HepG2 (cell line): ENCODE results near the gene FAM118A. TPM values are rescaled to one million over a fixed set of nuclear protein-coding genes. Genes with fewer than 3 reads are reported as not detected.

ENCODE experiments used
- AGO1 ChIP-seq: fragments of 200-400 bp; formaldehyde crosslinking; IDR thresholded peaks from 2 replicates; pipeline ENCODE4 v1.6.1; 2017; ENCODE audit warnings: mild to moderate bottlenecking, low read depth, low read length, moderate library complexity; ENCODE audit not compliant: poor library complexity, severe bottlenecking
- PRMT3 ChIP-seq: sonication (generic); formaldehyde crosslinking; IDR thresholded peaks from 2 replicates; pipeline ENCODE4 v1.8.1; 2022; ENCODE audit warnings: low read depth, mild to moderate bottlenecking, moderate library complexity, missing genetic modification reagents, borderline replicate concordance
- RARA ChIP-seq: IDR thresholded peaks from 2 replicates; pipeline ENCODE4 v1.6.1; 2016; ENCODE audit warnings: missing genetic modification reagents, missing compliant biosample characterization
- RELA ChIP-seq: sonication (generic); formaldehyde crosslinking; IDR thresholded peaks from 2 replicates; pipeline ENCODE4 v1.4.0; 2020; ENCODE audit warnings: missing genetic modification reagents
- SALL1 ChIP-seq: sonication (generic); formaldehyde crosslinking; IDR thresholded peaks from 2 replicates; pipeline ENCODE4 v1.8.0; 2022; ENCODE audit warnings: mild to moderate bottlenecking, missing genetic modification reagents
- SMARCE1 ChIP-seq: fragments of 450-650 bp; IDR thresholded peaks from 2 replicates; pipeline ENCODE4 v1.6.1; 2017; ENCODE audit warnings: borderline replicate concordance
- SMYD3 ChIP-seq: sonication (generic); formaldehyde crosslinking; IDR thresholded peaks from 2 replicates; pipeline ENCODE4 v1.8.1; 2023; ENCODE audit warnings: mild to moderate bottlenecking, missing genetic modification reagents
- TCF12 ChIP-seq, 2 experiments: fragments of 450-650 bp in 1 of 2; sonication (generic) in 1 of 2; formaldehyde crosslinking in 1 of 2; IDR thresholded peaks; 2 replicates each; pipeline versions ENCODE4 v1.6.1 to v1.8.0; 2017 to 2022; ENCODE audit warnings: antibody characterized with exemption in 1 of 2, mild to moderate bottlenecking in 1 of 2, missing genetic modification reagents in 1 of 2, moderate library complexity in 1 of 2
- U2AF2 ChIP-seq: fragments of 200-400 bp; formaldehyde crosslinking; IDR thresholded peaks from 2 replicates; pipeline ENCODE4 v1.6.1; 2017; ENCODE audit warnings: low read depth, mild to moderate bottlenecking, low read length
- ZBTB7A ChIP-seq: sonication (generic); formaldehyde crosslinking; IDR thresholded peaks from 2 replicates; pipeline ENCODE4 v1.8.0; 2022; ENCODE audit warnings: mild to moderate bottlenecking, missing genetic modification reagents
- ZFP36L2 ChIP-seq: sonication (generic); formaldehyde crosslinking; IDR thresholded peaks from 2 replicates; pipeline ENCODE4 v1.4.0; 2020; ENCODE audit warnings: missing genetic modification reagents
- ZFP82 ChIP-seq: sonication (generic); formaldehyde crosslinking; IDR thresholded peaks from 2 replicates; pipeline ENCODE4 v1.5.1; 2020; ENCODE audit warnings: mild to moderate bottlenecking, missing genetic modification reagents, borderline replicate concordance
- ZMAT3 ChIP-seq: sonication (generic); formaldehyde crosslinking; conservative IDR thresholded peaks from 2 replicates; pipeline ENCODE4 v1.7.0; 2021; ENCODE audit warnings: missing genetic modification reagents
- ZNF12 ChIP-seq: sonication (generic); formaldehyde crosslinking; IDR thresholded peaks from 2 replicates; pipeline ENCODE4 v1.5.0; 2020; ENCODE audit warnings: missing genetic modification reagents
- ZNF292 ChIP-seq: sonication (generic); formaldehyde crosslinking; IDR thresholded peaks from 2 replicates; pipeline ENCODE4 v1.8.1; 2022; ENCODE audit warnings: mild to moderate bottlenecking, low read depth, missing genetic modification reagents, borderline replicate concordance
- ZNF616 ChIP-seq: sonication (generic); formaldehyde crosslinking; IDR thresholded peaks from 2 replicates; pipeline ENCODE4 v1.5.0; 2020; ENCODE audit warnings: low read depth, mild to moderate bottlenecking, missing genetic modification reagents
- ZNF788 ChIP-seq: sonication (generic); formaldehyde crosslinking; IDR thresholded peaks from 2 replicates; pipeline ENCODE4 v1.5.0; 2020; ENCODE audit warnings: mild to moderate bottlenecking, missing genetic modification reagents, borderline replicate concordance
- polyA plus RNA-seq, 8 experiments: library from polyadenylated mRNA; depleted of rRNA in 3 of 8; stranded (reverse) in 7 of 8; unstranded in 1 of 8; fragments of >200 nt; fragmentation: Illumina TruSeq in 4 of 8; extraction: Trizol in 4 of 8; gene quantifications; 2 replicates each; pipeline versions ENCODE4 v1.2.1 to v1.2.3, GENCODE V29; 2011 to 2016; ENCODE audit warnings: low read depth in 4 of 8, missing spikeins in 1 of 8, mixed read lengths in 1 of 8; ENCODE audit not compliant: insufficient read depth in 1 of 8
- total RNA-seq, 5 experiments: library from RNA; depleted of rRNA; stranded (reverse); fragments of >200 nt; fragmentation: Illumina TruSeq; extraction: Trizol; gene quantifications; 2 replicates each; pipeline ENCODE4 v1.2.3, GENCODE V29; 2016; ENCODE audit warnings: low read depth in 1 of 5
- TF ChIP-seq, protein P1 (sequence below): sonication (generic); formaldehyde crosslinking; IDR thresholded peaks from 2 replicates; pipeline ENCODE4 v1.4.0; 2020; ENCODE audit warnings: missing genetic modification reagents, mild to moderate bottlenecking, borderline replicate concordance
- TF ChIP-seq, protein P2 (sequence below): sonication (generic); formaldehyde crosslinking; IDR thresholded peaks from 2 replicates; pipeline ENCODE4 v1.4.0; 2020; ENCODE audit warnings: mild to moderate bottlenecking, missing genetic modification reagents
- TF ChIP-seq, protein P3 (sequence below): sonication (generic); formaldehyde crosslinking; IDR thresholded peaks from 2 replicates; pipeline ENCODE4 v1.5.0; 2020; ENCODE audit warnings: missing genetic modification reagents

FAM118A gene
- total and polyA plus RNA-seq, 2 of the 13 experiments (the other 11 are each of a cell fraction or from before 2014, with no cell fraction given), result 36.7 to 48.2 TPM

DNA sequence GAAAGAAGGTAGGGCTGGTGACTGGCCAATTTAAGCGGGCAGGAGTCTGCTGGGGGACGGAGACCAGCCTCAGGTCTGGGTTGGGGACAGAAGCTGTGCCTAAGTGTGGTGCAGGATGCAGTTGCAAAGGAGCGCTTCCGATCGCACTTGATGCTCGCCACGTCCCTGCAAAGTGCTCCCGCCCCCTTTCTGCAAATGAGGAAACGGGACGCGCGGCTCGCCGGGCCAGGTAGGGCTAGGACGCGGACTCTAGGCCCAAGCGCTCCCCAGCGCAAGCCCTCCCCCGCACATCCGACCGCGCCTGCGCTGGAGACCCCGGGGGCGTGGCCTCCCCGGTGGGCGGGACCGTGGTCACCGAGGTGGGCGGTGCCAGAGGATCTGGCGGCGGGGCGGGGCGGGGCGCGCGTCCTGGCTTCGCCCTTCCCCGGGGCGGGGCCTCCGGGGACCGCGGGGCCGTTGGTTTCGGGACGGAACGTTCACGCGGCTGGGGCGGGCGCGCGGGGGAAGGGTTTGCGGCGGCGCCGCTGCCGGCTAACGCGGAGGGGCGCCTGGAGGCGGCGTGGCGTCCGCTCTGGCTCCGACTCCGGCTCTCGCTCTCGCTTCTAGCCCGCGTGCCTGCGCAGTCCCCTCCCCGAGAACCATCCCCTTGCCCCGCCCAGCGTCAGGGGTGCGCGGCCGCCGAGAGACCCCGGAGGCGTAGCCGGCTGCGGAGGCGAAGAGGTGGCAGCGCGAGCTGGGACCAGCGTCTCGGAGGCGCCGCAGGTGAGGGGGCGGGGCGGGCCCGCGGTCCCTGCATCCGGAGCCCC, at the start of gene FAM118A (continued):
- TF ChIP-seq AGO1, result peak; percentile 12
- no peak for TF ChIP-seq PRMT3 (CRISPR knock-in tag)
- TF ChIP-seq SMARCE1, result no peak
- TF ChIP-seq, protein P1, sequence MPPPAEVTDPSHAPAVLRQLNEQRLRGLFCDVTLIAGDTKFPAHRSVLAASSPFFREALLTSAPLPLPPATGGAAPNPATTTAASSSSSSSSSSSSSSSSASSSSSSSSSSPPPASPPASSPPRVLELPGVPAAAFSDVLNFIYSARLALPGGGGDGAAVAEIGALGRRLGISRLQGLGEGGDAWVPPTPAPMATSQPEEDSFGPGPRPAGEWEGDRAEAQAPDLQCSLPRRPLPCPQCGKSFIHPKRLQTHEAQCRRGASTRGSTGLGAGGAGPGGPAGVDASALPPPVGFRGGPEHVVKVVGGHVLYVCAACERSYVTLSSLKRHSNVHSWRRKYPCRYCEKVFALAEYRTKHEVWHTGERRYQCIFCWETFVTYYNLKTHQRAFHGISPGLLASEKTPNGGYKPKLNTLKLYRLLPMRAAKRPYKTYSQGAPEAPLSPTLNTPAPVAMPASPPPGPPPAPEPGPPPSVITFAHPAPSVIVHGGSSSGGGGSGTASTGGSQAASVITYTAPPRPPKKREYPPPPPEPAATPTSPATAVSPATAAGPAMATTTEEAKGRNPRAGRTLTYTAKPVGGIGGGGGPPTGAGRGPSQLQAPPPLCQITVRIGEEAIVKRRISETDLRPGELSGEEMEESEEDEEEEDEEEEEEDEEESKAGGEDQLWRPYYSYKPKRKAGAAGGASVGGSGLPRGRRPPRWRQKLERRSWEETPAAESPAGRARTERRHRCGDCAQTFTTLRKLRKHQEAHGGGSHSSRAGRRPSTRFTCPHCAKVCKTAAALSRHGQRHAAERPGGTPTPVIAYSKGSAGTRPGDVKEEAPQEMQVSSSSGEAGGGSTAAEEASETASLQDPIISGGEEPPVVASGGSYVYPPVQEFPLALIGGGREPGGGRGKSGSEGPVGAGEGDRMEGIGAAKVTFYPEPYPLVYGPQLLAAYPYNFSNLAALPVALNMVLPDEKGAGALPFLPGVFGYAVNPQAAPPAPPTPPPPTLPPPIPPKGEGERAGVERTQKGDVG (CRISPR knock-in tag), result no peak; the same call in 1 of the 2 replicates
- peak; percentile 69; the same call in 1 of the 2 replicates for TF ChIP-seq ZNF788
- no peak for TF ChIP-seq RELA (CRISPR knock-in tag)
- peak; percentile 90; the same call in 1 of the 2 replicates for TF ChIP-seq ZFP82
- TF ChIP-seq, protein P2, sequence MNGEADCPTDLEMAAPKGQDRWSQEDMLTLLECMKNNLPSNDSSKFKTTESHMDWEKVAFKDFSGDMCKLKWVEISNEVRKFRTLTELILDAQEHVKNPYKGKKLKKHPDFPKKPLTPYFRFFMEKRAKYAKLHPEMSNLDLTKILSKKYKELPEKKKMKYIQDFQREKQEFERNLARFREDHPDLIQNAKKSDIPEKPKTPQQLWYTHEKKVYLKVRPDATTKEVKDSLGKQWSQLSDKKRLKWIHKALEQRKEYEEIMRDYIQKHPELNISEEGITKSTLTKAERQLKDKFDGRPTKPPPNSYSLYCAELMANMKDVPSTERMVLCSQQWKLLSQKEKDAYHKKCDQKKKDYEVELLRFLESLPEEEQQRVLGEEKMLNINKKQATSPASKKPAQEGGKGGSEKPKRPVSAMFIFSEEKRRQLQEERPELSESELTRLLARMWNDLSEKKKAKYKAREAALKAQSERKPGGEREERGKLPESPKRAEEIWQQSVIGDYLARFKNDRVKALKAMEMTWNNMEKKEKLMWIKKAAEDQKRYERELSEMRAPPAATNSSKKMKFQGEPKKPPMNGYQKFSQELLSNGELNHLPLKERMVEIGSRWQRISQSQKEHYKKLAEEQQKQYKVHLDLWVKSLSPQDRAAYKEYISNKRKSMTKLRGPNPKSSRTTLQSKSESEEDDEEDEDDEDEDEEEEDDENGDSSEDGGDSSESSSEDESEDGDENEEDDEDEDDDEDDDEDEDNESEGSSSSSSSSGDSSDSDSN (CRISPR knock-in tag), result peak; percentile 89
- TF ChIP-seq SALL1 (CRISPR knock-in tag), result peak; percentile 83
- TF ChIP-seq U2AF2, result no peak
- TF ChIP-seq TCF12 (IDR thresholded peaks at IDR 0.05), result no peak
- TF ChIP-seq TCF12 (CRISPR knock-in tag; IDR thresholded peaks at IDR 0.05), result no peak; the same call in 1 of the 2 replicates
- no peak; the same call in 1 of the 2 replicates for TF ChIP-seq ZNF616 (CRISPR knock-in tag)
- no peak for TF ChIP-seq ZFP36L2 (CRISPR knock-in tag)
- peak; percentile 41; the same call in 1 of the 2 replicates for TF ChIP-seq SMYD3 (CRISPR knock-in tag)
- TF ChIP-seq ZMAT3 (CRISPR knock-in tag), result 0 out of 2 replicates have a peak, but pooled peaks have one; percentile 65
- no peak for TF ChIP-seq ZNF292 (CRISPR knock-in tag)
- TF ChIP-seq, protein P3, sequence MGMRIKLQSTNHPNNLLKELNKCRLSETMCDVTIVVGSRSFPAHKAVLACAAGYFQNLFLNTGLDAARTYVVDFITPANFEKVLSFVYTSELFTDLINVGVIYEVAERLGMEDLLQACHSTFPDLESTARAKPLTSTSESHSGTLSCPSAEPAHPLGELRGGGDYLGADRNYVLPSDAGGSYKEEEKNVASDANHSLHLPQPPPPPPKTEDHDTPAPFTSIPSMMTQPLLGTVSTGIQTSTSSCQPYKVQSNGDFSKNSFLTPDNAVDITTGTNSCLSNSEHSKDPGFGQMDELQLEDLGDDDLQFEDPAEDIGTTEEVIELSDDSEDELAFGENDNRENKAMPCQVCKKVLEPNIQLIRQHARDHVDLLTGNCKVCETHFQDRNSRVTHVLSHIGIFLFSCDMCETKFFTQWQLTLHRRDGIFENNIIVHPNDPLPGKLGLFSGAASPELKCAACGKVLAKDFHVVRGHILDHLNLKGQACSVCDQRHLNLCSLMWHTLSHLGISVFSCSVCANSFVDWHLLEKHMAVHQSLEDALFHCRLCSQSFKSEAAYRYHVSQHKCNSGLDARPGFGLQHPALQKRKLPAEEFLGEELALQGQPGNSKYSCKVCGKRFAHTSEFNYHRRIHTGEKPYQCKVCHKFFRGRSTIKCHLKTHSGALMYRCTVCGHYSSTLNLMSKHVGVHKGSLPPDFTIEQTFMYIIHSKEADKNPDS (CRISPR knock-in tag), result no peak; the same call in 1 of the 2 replicates
- no peak; the same call in none of the 2 replicates for TF ChIP-seq RARA (CRISPR knock-in tag)
- 0 out of 2 replicates have a peak, but pooled peaks have one; percentile 6 for TF ChIP-seq ZNF12 (CRISPR knock-in tag)
- TF ChIP-seq ZBTB7A (CRISPR knock-in tag), result 0 out of 2 replicates have a peak, but pooled peaks have one; percentile 22
